A673 (cell line): Measurements from ENCODE around the gene ERAL1. TPM values are rescaled to one million over a fixed set of nuclear protein-coding genes. Genes with fewer than 3 reads are reported as not detected.

Experiments used
- BruUV-seq: library from RNA; stranded (reverse); fragments of 400-500 nt; replicated peaks from 2 replicates; lab custom pipeline; 2021; lab: Mats Ljungman, UMichigan
- CTCF ChIA-PET: fragments of 300-600 bp; sonication (Branson Sonifier 250); formaldehyde crosslinking; loops from one replicate; lab custom pipeline; 2022; ENCODE audit warnings: antibody characterized with exemption; lab: Charles Lee
- POLR2A ChIA-PET: fragments of 300-600 bp; sonication (Branson Sonifier 250); formaldehyde crosslinking; loops from one replicate; lab custom pipeline; 2022; ENCODE audit warnings: antibody characterized with exemption; ENCODE audit not compliant: low non-redundant PET; lab: Charles Lee
- DNase-seq: peaks from one replicate; pipeline ENCODE4 v3.0.0-alpha.2; 2015; ENCODE audit warnings: low spot score
- H3K27ac ChIP-seq: fragments of 200-600 bp; sonication (generic); 2 replicates; pipeline ENCODE4 v1.5.1; 2016; ENCODE audit warnings: mixed run types, low read depth, mild to moderate bottlenecking, mixed read lengths, antibody characterized with exemption, low read length; ENCODE audit not compliant: poor library complexity, severe bottlenecking
- H3K27me3 ChIP-seq: fragments of 200-600 bp; sonication (generic); replicated peaks from 2 replicates; pipeline ENCODE4 v1.6.1; 2017; ENCODE audit warnings: mixed run types, low read depth, mild to moderate bottlenecking, mixed read lengths, antibody characterized with exemption, low read length; ENCODE audit not compliant: insufficient read depth, poor library complexity
- H3K36me3 ChIP-seq: fragments of 200-600 bp; sonication (generic); 2 replicates; pipeline ENCODE4 v1.6.1; 2016; ENCODE audit warnings: mixed run types, mild to moderate bottlenecking, mixed read lengths, antibody characterized with exemption, low read length; ENCODE audit not compliant: insufficient read depth, poor library complexity, severe bottlenecking
- H3K4me1 ChIP-seq: fragments of 200-600 bp; sonication (generic); 2 replicates; pipeline ENCODE4 v1.6.1; 2017; ENCODE audit warnings: mixed run types, mild to moderate bottlenecking, mixed read lengths, antibody characterized with exemption, low read length; ENCODE audit not compliant: insufficient read depth, poor library complexity, severe bottlenecking
- H3K4me3 ChIP-seq: fragments of 200-600 bp; sonication (generic); 2 replicates; pipeline ENCODE4 v1.5.1; 2016; ENCODE audit warnings: low read depth, mixed run types, mild to moderate bottlenecking, mixed read lengths, low read length; ENCODE audit not compliant: poor library complexity, severe bottlenecking
- H3K9me3 ChIP-seq: fragments of 200-600 bp; sonication (generic); 2 replicates; pipeline ENCODE4 v1.6.1; 2016; ENCODE audit warnings: mixed run types, low read depth, mild to moderate bottlenecking, mixed read lengths, antibody characterized with exemption, low read length; ENCODE audit not compliant: poor library complexity, severe bottlenecking
- CTCF ChIP-seq: fragments of 300-800, 200-600 bp; sonication (generic); conservative IDR thresholded peaks from 2 replicates; pipeline ENCODE4 v1.5.1; 2017; ENCODE audit warnings: low read depth, mild to moderate bottlenecking, antibody characterized with exemption, low read length, moderate library complexity, mixed read lengths
- EZH2 ChIP-seq: fragments of 200-600 bp; sonication (generic); IDR thresholded peaks from 2 replicates; pipeline ENCODE4 v1.6.1; 2017; ENCODE audit warnings: borderline replicate concordance, low read depth, mild to moderate bottlenecking, mixed read lengths, antibody characterized with exemption, low read length; ENCODE audit not compliant: poor library complexity, severe bottlenecking
- intact Hi-C: fragments of 100-400 bp; cut with micrococcal nuclease; formaldehyde crosslinking; loops from one replicate; pipeline ENCODE4 v1.10.0; 2022; ENCODE audit not compliant: unreplicated experiment
- total RNA-seq: library from RNA; stranded (reverse); gene quantifications from 2 replicates; pipeline ENCODE4 v1.2.3, GENCODE V29; 2021

Gene ERAL1
- total RNA-seq, 1 experiment from 2014 or later, result 80.5 TPM

DNA sequence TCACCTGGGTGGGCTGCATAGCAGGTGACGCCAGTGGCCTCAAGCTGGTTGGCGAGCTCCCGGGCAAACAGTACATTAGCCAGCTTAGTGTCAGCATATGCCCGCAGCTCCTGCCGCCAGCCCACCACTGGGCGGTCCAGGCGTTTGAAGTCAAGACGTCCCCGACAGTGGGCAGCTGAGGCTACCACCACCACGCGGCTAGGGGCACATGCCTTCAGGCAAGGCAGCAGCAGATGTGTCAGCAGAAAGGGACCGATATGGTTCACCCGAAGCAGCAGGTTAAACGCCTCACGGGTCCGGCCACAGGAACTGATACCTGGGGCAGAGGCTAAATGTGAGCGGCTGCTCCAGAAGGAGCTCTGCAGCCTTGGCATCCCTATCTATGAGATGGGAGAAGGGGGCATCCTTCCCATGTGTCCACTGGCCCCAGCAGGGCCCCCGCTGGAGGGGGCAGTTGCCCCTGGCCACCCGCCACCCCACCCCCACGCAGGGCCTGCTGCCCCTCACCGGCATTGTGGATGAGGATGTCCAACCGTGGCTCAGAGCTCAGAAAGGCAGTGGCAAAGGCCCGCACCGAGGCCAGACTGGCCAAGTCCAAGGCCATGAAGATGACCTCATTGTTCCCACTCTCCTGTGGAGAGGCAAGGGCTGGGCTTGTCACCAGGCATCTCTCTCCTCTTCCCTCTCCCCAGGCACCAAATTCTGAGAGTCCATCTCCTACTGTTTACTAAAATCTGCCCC, 46.3 kb downstream of the ERAL1 start:
- H3K36me3 ChIP-seq, result peaks cover 17% of the 10 kb centered on the region
- ChIA-PET CTCF (no interaction called here), POLR2A (interaction anchor here (0.5 kb wide), 1 partner anchor 412 kb away, joined by 3 read pairs; no protein-coding TSS in a partner anchor)
- no peak for DNase-seq
- H3K4me1 ChIP-seq, result peaks cover 44% of the 10 kb centered on the region
- intact Hi-C loops, result loop anchor here (5.0 kb wide), 1 partner anchor 154 kb away; no protein-coding TSS in a partner anchor
- H3K27ac ChIP-seq, result peak overlapping the region; percentile 90
- no peaks in the 10 kb centered on the region for H3K27me3 ChIP-seq
- TF ChIP-seq CTCF, result no peak
- TF ChIP-seq EZH2, result no peak
- H3K9me3 ChIP-seq, result no peaks in the 10 kb centered on the region
- no TSS peak for BruUV-seq
- H3K4me3 ChIP-seq, result peak overlapping the region; percentile 90

GRCh38 chr17:28901866-28902818, 47.3 kb downstream of the ERAL1 start:
- POLR2A ChIA-PET, result no interaction called here
- Histone ChIP-seq H3K4me3 (peak overlapping the region; percentile 90), H3K4me1 (peaks cover 41% of the 10 kb centered on the region), H3K36me3 (peaks cover 26% of the 10 kb centered on the region), H3K27ac (peak overlapping the region; percentile 90), H3K27me3 (no peaks in the 10 kb centered on the region), H3K9me3 (no peaks in the 10 kb centered on the region)
- no TSS peak for BruUV-seq
- peak; percentile 67 for DNase-seq
- CTCF ChIA-PET, result interaction anchor here (0.9 to 1.7 kb wide), 5 partner anchors 9 to 139 kb away, joined by 3 to 8 read pairs (median 4); no protein-coding TSS in a partner anchor
- intact Hi-C loops, result loop anchor here (5.0 kb wide), 1 partner anchor 155 kb away; no protein-coding TSS in a partner anchor
- TF ChIP-seq CTCF, result no peak
- no peak for TF ChIP-seq EZH2
